CD4-positive, alpha-beta T cell (primary cell): ENCODE measurements around the gene RAB23. TPM values are rescaled to one million over a fixed set of nuclear protein-coding genes. Genes with fewer than 3 reads are reported as not detected.

Experiments used
- ATAC-seq: fragments of 200-7000 bp; cut with Tn5 transposase; one replicate; pipeline ENCODE4 v1.10.0; 2022; ENCODE audit warnings: mild to moderate bottlenecking; ENCODE audit not compliant: poor library complexity
- CTCF ChIA-PET: fragments of 350-600 bp; sonication (Branson Sonifier 250); formaldehyde crosslinking; loops from one replicate; lab custom pipeline; 2021; ENCODE audit warnings: antibody characterized with exemption, inconsistent platforms; lab: Charles Lee
- POLR2A ChIA-PET: fragments of 350-600 bp; sonication (Branson Sonifier 250); formaldehyde crosslinking; loops from one replicate; lab custom pipeline; 2021; ENCODE audit warnings: antibody characterized with exemption, inconsistent platforms; lab: Charles Lee
- DNase-seq, 14 experiments: peaks; one replicate each; pipeline ENCODE4 v3.0.0-alpha.2; 2013 to 2020; ENCODE audit warnings: mixed read lengths in 2 of 14
- H3K27ac ChIP-seq, 2 donors: one replicate each; pipeline versions ENCODE4 v1.5.1 to v1.7.0; 2013; ENCODE audit warnings: low read length in 2 of 2, low read depth in 1 of 2, mild to moderate bottlenecking in 1 of 2
- H3K27me3 ChIP-seq, 2 experiments: 1 replicate in 1 of 2; 2 replicates in 1 of 2; pipeline versions ENCODE4 v1.6.1 to v1.7.0; 2013; ENCODE audit warnings: low read length in 2 of 2, control low read depth in 1 of 2, mild to moderate bottlenecking in 1 of 2, moderate library complexity in 1 of 2; ENCODE audit not compliant: insufficient read depth in 2 of 2, control insufficient read depth in 1 of 2
- H3K36me3 ChIP-seq: one replicate; pipeline ENCODE4 v1.6.1; 2013; ENCODE audit warnings: low read length, control low read depth; ENCODE audit not compliant: insufficient read depth
- H3K4me1 ChIP-seq: one replicate; pipeline ENCODE4 v1.6.1; 2013; ENCODE audit warnings: low read length, control low read depth; ENCODE audit not compliant: insufficient read depth
- H3K4me3 ChIP-seq: one replicate; pipeline ENCODE4 v1.5.1; 2013; ENCODE audit warnings: mild to moderate bottlenecking, low read length, moderate library complexity
- H3K9me3 ChIP-seq, 2 experiments: 1 replicate in 1 of 2; 2 replicates in 1 of 2; pipeline versions ENCODE4 v1.6.1 to v1.7.0; 2013; ENCODE audit warnings: low read length in 2 of 2, mild to moderate bottlenecking in 2 of 2, control low read depth in 1 of 2, moderate library complexity in 1 of 2; ENCODE audit not compliant: control insufficient read depth in 1 of 2, insufficient read depth in 1 of 2
- H3K27ac Mint-ChIP-seq: one replicate; pipeline ENCODE4 v1.8.0; 2020; ENCODE audit warnings: mixed read lengths
- H3K27me3 Mint-ChIP-seq: one replicate; pipeline ENCODE4 v1.8.0; 2021; ENCODE audit warnings: mixed read lengths
- H3K36me3 Mint-ChIP-seq: one replicate; pipeline ENCODE4 v1.8.0; 2021; ENCODE audit warnings: low read depth, mixed read lengths
- H3K4me1 Mint-ChIP-seq: one replicate; pipeline ENCODE4 v1.8.0; 2021; ENCODE audit warnings: low read depth, mixed read lengths
- H3K4me3 Mint-ChIP-seq: one replicate; pipeline ENCODE4 v1.8.0; 2020; ENCODE audit warnings: mild to moderate bottlenecking, mixed read lengths
- H3K9me3 Mint-ChIP-seq: one replicate; pipeline ENCODE4 v1.8.0; 2020; ENCODE audit warnings: mixed read lengths
- intact Hi-C, 2 experiments: fragments of 100-400 bp; cut with DNase I in 1 of 2; cut with micrococcal nuclease in 1 of 2; formaldehyde crosslinking; loops; one replicate each; pipeline versions ENCODE4 v1.15.1 to v1.9.0; 2023 to 2025; cut with DNase I, micrococcal nuclease
- total RNA-seq, 174 experiments: library from RNA in 2 of 174; stranded (reverse) in 2 of 174; gene quantifications; one replicate each; pipeline ENCODE4 v1.2.3 and lab custom pipeline; 2021 to 2026
- TF ChIP-seq, protein P1 (sequence below): fragments of 200-600 bp; IDR thresholded peaks from one replicate; pipeline ENCODE4 v1.8.0; 2022; ENCODE audit warnings: antibody characterized with exemption, mild to moderate bottlenecking

The RAB23 gene
- total RNA-seq, 2 experiments from 2014 or later: 0.45 to 0.49 TPM

DNA sequence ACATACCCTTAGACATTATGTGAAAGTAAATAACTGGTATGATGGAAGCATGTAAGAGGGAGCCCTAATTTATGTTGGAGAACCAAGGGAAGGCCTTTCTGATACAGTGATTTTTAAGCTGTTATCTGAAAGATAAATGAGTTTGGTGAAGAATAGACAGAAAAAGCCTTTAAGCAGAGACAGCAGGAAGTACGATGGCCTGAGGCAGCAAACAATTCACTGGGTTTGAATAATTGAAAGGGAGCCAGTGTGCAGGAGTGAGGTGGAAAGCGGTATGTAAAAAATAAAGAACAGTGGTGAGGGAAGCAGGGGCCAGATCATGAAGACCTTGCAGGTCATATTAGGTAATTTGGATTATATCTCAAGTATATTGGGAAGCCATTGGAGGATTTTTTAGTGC, 4.1 kb upstream of the RAB23 start:
- POLR2A ChIA-PET: no interaction called here

GRCh38 chr6:57224769-57225515, 2.8 kb upstream of the RAB23 start:
- H3K27ac Mint-ChIP-seq: no peak overlapping the region
- peaks cover 8 to 10% of the 10 kb centered on the region in 2 experiments for H3K27me3 ChIP-seq
- H3K9me3 ChIP-seq: no peaks in the 10 kb centered on the region
- H3K4me3 Mint-ChIP-seq: peak overlapping the region; percentile 34
- ATAC-seq: no peak
- H3K4me1 Mint-ChIP-seq: peaks cover 14% of the 10 kb centered on the region
- intact Hi-C loops: loop anchor here (5.0 to 10.0 kb wide), 4 partner anchors 138 to 740 kb away; partner anchors contain the start of gene KIAA1586 (in 2 of the 2)
- no peaks in the 10 kb centered on the region for H3K9me3 Mint-ChIP-seq
- TF ChIP-seq, protein P1, sequence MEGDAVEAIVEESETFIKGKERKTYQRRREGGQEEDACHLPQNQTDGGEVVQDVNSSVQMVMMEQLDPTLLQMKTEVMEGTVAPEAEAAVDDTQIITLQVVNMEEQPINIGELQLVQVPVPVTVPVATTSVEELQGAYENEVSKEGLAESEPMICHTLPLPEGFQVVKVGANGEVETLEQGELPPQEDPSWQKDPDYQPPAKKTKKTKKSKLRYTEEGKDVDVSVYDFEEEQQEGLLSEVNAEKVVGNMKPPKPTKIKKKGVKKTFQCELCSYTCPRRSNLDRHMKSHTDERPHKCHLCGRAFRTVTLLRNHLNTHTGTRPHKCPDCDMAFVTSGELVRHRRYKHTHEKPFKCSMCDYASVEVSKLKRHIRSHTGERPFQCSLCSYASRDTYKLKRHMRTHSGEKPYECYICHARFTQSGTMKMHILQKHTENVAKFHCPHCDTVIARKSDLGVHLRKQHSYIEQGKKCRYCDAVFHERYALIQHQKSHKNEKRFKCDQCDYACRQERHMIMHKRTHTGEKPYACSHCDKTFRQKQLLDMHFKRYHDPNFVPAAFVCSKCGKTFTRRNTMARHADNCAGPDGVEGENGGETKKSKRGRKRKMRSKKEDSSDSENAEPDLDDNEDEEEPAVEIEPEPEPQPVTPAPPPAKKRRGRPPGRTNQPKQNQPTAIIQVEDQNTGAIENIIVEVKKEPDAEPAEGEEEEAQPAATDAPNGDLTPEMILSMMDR: no peak
- peaks cover 18% of the 10 kb centered on the region for H3K27me3 Mint-ChIP-seq
- ChIA-PET CTCF (interaction anchor here (0.8 kb wide), 1 partner anchor 12 kb away, joined by 3 read pairs; no protein-coding TSS in a partner anchor), POLR2A (no interaction called here)
- peaks cover 7% of the 10 kb centered on the region for H3K36me3 Mint-ChIP-seq
- no peak for DNase-seq
- peaks cover 14% of the 10 kb centered on the region for H3K4me1 ChIP-seq
- no peak overlapping the region for H3K27ac ChIP-seq
- no peak overlapping the region for H3K4me3 ChIP-seq
- H3K36me3 ChIP-seq: no peaks in the 10 kb centered on the region

More for the DNA sequence above, 4.1 kb upstream of the RAB23 start:
- H3K4me3 Mint-ChIP-seq: no peak overlapping the region
- H3K9me3 ChIP-seq: no peaks in the 10 kb centered on the region
- intact Hi-C loops: loop anchor here (5.0 to 10.0 kb wide), 3 partner anchors 179 to 739 kb away; partner anchors contain the start of gene KIAA1586 (in 2 of the 2)
- peaks cover 7% of the 10 kb centered on the region for H3K36me3 Mint-ChIP-seq
- H3K4me1 ChIP-seq: peaks cover 12% of the 10 kb centered on the region
- TF ChIP-seq, protein P1: no peak
- H3K27ac ChIP-seq: no peak overlapping the region
- H3K4me1 Mint-ChIP-seq: peaks cover 6% of the 10 kb centered on the region
- H3K27ac Mint-ChIP-seq: no peak overlapping the region
- peaks cover 30% of the 10 kb centered on the region for H3K27me3 Mint-ChIP-seq
- CTCF ChIA-PET: no interaction called here
- ATAC-seq: no peak
- no peak for DNase-seq
- H3K27me3 ChIP-seq: peaks cover 8 to 10% of the 10 kb centered on the region in 2 experiments
- H3K4me3 ChIP-seq: no peak overlapping the region
- no peaks in the 10 kb centered on the region for H3K9me3 Mint-ChIP-seq
- no peaks in the 10 kb centered on the region for H3K36me3 ChIP-seq

- ChIA-PET POLR2A (interaction anchor here (1.0 to 2.1 kb wide), 4 partner anchors 9 to 64 kb away, joined by 4 to 17 read pairs (median 4); partner anchors contain the start of gene BAG2), CTCF (interaction anchor here (1.3 kb wide), 1 partner anchor 92 kb away, joined by 3 read pairs; no protein-coding TSS in a partner anchor)
- Mint-ChIP-seq H3K36me3 (peaks cover 7% of the 10 kb centered on the region), H3K4me1 (peaks cover 14% of the 10 kb centered on the region), H3K27me3 (peaks cover 17% of the 10 kb centered on the region), H3K9me3 (no peaks in the 10 kb centered on the region), H3K4me3 (peak overlapping the region; percentile 99), H3K27ac (peak overlapping the region; percentile 67)
- Histone ChIP-seq H3K4me3 (peak overlapping the region; percentile 84), H3K36me3 (no peaks in the 10 kb centered on the region), H3K27ac (no peak overlapping the region), H3K4me1 (peaks cover 14% of the 10 kb centered on the region), H3K27me3 (peaks cover 8 to 10% of the 10 kb centered on the region in 2 experiments), H3K9me3 (no peaks in the 10 kb centered on the region)
- DNase-seq: peak in 4 of 14 experiments; percentile 8 to 29 (median 24)
- TF ChIP-seq, protein P1: no peak
- no peak for ATAC-seq
- intact Hi-C loops: loop anchor here (2.0 to 10.0 kb wide), 5 partner anchors 50 to 742 kb away; partner anchors contain the start of genes BAG2 (in 1 of the 2) and KIAA1586 (in 1 of the 2)
Observed at GRCh38 chr6:57222743-57223077, 603 bp upstream of the RAB23 start.
